Body of pancreas (tissue), 4 donors: ENCODE measurements around the gene NT5M. TPM values are rescaled to one million over a fixed set of nuclear protein-coding genes. Genes with fewer than 3 reads are reported as not detected.

ENCODE experiments used
- ATAC-seq: fragments of 150-250 bp; one replicate; pipeline ENCODE4 v1.9.1; 2016
- DNase-seq, 4 donors: peaks; one replicate each; pipeline ENCODE4 v3.0.0-alpha.2; 2019
- H3K27ac ChIP-seq, 4 donors: fragments of 200-600 bp; sonication (generic); 1 replicate in 3 of 4; 2 replicates in 1 of 4; pipeline versions ENCODE4 v1.5.1 to v1.6.1; 2016 to 2019; ENCODE audit warnings: mild to moderate bottlenecking in 1 of 4, mixed read lengths in 1 of 4, moderate library complexity in 1 of 4
- H3K27me3 ChIP-seq, 2 donors: fragments of 200-600 bp; sonication (generic); one replicate each; pipeline ENCODE4 v1.6.0; 2016; ENCODE audit warnings: mild to moderate bottlenecking in 1 of 2
- H3K36me3 ChIP-seq, 2 donors: fragments of 200-600 bp; sonication (generic); replicated peaks in 1 of 2; 2 replicates each; pipeline ENCODE4 v1.5.1; 2016; ENCODE audit warnings: low read depth in 2 of 2; ENCODE audit not compliant: insufficient read depth in 1 of 2
- H3K4me1 ChIP-seq: fragments of 200-600 bp; sonication (generic); one replicate; pipeline ENCODE4 v1.6.0; 2016
- H3K4me3 ChIP-seq, 2 donors: fragments of 200-600 bp; sonication (generic); 1 replicate in 1 of 2; 2 replicates in 1 of 2; pipeline ENCODE4 v1.5.1; 2016 to 2019
- H3K9me3 ChIP-seq, 3 donors: fragments of 200-600 bp; sonication (generic); 1 replicate in 2 of 3; 2 replicates in 1 of 3; pipeline ENCODE4 v1.5.1; 2016
- CTCF ChIP-seq, 7 experiments: fragments of 450-650 bp in 4 of 7; fragments of 200-600 bp in 3 of 7; sonication (generic) in 3 of 7; IDR thresholded peaks; one replicate each; pipeline ENCODE4 v1.5.1; 2016 to 2019; ENCODE audit warnings: antibody characterized with exemption in 7 of 7
- POLR2A ChIP-seq, 3 donors: fragments of 450-650 bp; IDR thresholded peaks; one replicate each; pipeline ENCODE4 v1.6.1; 2016; ENCODE audit warnings: antibody characterized with exemption in 3 of 3, mild to moderate bottlenecking in 2 of 3
- WGBS, 2 donors: methylation state at CpG; one replicate each; pipeline ENCODE4 v1.1.5; 2017; 5-methylcytosine and 5-hydroxymethylcytosine counted together
- intact Hi-C: fragments of 100-400 bp; cut with DNase I; formaldehyde crosslinking; loops from one replicate; pipeline ENCODE4 v1.15.1; 2023
- total RNA-seq, 2 donors: library from RNA; depleted of rRNA; stranded (reverse); fragments of >200 nt; gene quantifications; one replicate each; pipeline ENCODE4 v1.1.0, GENCODE V29; 2016

The NT5M gene
- total RNA-seq, 2 donors from 2014 or later = 1.0 to 1.3 TPM

- H3K36me3 ChIP-seq = no peaks in the 10 kb centered on the region
- DNase-seq = no peak
- no peaks in the 10 kb centered on the region for H3K27me3 ChIP-seq
- WGBS, 2 donors = 89 to 90% methylated on average over 6 to 13 of the region's 13 CpGs
- TF ChIP-seq CTCF (IDR thresholded peaks at IDR 0.05) (no peak), POLR2A (IDR thresholded peaks at IDR 0.05) (no peak)
- no peaks in the 10 kb centered on the region for H3K4me1 ChIP-seq
- intact Hi-C loops = no loop called here
- ATAC-seq = no peak
- no peak overlapping the region for H3K4me3 ChIP-seq
- no peaks in the 10 kb centered on the region for H3K9me3 ChIP-seq
- H3K27ac ChIP-seq = no peak overlapping the region
Measured at GRCh38 chr17:17326275-17326875, 23.2 kb downstream of the NT5M start.

GRCh38 chr17:17328251-17328650 lies 25.1 kb downstream of the NT5M start:
- Histone ChIP-seq H3K27ac (no peak overlapping the region), H3K9me3 (no peaks in the 10 kb centered on the region), H3K36me3 (no peaks in the 10 kb centered on the region), H3K4me3 (no peak overlapping the region), H3K27me3 (no peaks in the 10 kb centered on the region), H3K4me1 (no peaks in the 10 kb centered on the region)
- intact Hi-C loops = no loop called here
- TF ChIP-seq POLR2A (IDR thresholded peaks at IDR 0.05) = no peak
- TF ChIP-seq CTCF (IDR thresholded peaks at IDR 0.05) = no peak
- 80 to 83% methylated on average over 6 to 8 of the region's 8 CpGs for WGBS, 2 donors
- DNase-seq (no peak), ATAC-seq (no peak)

- TF ChIP-seq POLR2A (IDR thresholded peaks at IDR 0.05) (no peak), CTCF (IDR thresholded peaks at IDR 0.05) (no peak)
- Histone ChIP-seq H3K27me3 (no peaks in the 10 kb centered on the region), H3K9me3 (no peaks in the 10 kb centered on the region), H3K27ac (no peak overlapping the region), H3K36me3 (no peaks in the 10 kb centered on the region), H3K4me1 (no peaks in the 10 kb centered on the region), H3K4me3 (no peak overlapping the region)
- ATAC-seq = no peak
- WGBS, 2 donors = 79 to 80% methylated on average over 7 of the region's 7 CpGs
- no peak for DNase-seq
- intact Hi-C loops = no loop called here
Measured at GRCh38 chr17:17341452-17341851, 38.3 kb downstream of the NT5M start.

GRCh38 chr17:17342242-17342945 lies 39.2 kb downstream of the NT5M start:
- Histone ChIP-seq H3K4me1 (no peaks in the 10 kb centered on the region), H3K4me3 (no peak overlapping the region), H3K27me3 (no peaks in the 10 kb centered on the region), H3K9me3 (no peaks in the 10 kb centered on the region), H3K36me3 (no peaks in the 10 kb centered on the region), H3K27ac (no peak overlapping the region)
- WGBS, 2 donors = 67 to 80% methylated on average over 14 to 17 of the region's 17 CpGs
- no peak for TF ChIP-seq POLR2A (IDR thresholded peaks at IDR 0.05)
- no peak for TF ChIP-seq CTCF (IDR thresholded peaks at IDR 0.05)
- ATAC-seq (no peak), DNase-seq (no peak)
- intact Hi-C loops = no loop called here
